Stimulated activated CD8-positive, alpha-beta memory T cell treated with anti-CD3 and anti-CD28 coated beads, Interleukin-12 subunit alpha, Interleukin-12 subunit beta, amount 100 ng/mL, for 24 hours (primary cell): ENCODE results near the gene RPL18A.

Experiments used
- DNase-seq: peaks from one replicate; pipeline ENCODE4 v3.0.0-alpha.2; 2020; ENCODE audit errors: extremely low read depth

RPL18A gene

GRCh38 chr19:17859533-17860330 lies at the start of gene RPL18A:
Gene RPL18A (plus strand): TSS chr19:17859910. CDS start chr19:17859957, 47 bp downstream.
- DNase-seq: peak; percentile 97

- no peak for DNase-seq
Observed at GRCh38 chr19:17811103-17811502, 48.6 kb upstream of the RPL18A start.

DNA sequence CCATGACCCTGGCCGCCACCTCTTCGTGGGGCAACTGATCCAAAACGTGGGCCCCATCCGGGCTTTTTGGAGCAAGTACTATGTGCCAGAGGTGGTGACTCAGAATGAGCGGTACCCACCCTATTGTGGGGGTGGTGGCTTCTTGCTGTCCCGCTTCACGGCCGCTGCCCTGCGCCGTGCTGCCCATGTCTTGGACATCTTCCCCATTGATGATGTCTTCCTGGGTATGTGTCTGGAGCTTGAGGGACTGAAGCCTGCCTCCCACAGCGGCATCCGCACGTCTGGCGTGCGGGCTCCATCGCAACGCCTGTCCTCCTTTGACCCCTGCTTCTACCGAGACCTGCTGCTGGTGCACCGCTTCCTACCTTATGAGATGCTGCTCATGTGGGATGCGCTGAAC lies 48.0 kb upstream of the RPL18A start:
- DNase-seq: no peak

GRCh38 chr19:17812099-17812498 lies 47.6 kb upstream of the RPL18A start:
- no peak for DNase-seq

DNA sequence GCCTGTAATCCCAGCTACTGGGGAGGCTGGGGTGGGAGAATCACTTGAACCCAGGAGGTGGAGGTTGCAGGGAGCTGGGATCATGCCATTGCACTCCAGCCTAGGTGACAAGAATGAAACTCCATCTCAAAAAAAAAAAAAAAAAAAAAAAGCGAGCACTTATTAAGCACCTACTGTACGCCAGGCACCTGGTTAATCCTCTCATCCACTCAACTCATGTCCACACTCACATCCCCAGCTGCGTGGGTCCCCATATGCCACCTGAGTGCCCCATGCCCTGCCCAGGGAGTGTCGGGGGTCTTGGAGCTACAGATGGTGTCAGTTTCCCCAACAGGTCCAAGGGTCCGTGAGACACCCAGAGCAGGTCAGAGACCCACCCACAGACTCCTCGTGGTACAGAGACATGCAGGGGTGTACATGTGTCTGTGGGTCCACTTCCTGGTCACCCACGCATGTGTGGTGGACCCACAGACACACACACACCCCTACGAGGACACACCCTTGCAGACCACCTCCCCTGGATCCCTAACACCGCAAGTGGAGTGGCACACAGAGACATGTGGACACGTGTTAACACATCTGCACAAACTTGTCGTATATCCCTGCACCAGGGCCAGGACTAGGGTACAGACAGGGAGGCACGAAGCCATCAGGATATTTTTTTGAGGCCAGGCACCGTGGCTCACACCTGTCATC lies 41.9 kb upstream of the RPL18A start:
- DNase-seq: no peak

DNA sequence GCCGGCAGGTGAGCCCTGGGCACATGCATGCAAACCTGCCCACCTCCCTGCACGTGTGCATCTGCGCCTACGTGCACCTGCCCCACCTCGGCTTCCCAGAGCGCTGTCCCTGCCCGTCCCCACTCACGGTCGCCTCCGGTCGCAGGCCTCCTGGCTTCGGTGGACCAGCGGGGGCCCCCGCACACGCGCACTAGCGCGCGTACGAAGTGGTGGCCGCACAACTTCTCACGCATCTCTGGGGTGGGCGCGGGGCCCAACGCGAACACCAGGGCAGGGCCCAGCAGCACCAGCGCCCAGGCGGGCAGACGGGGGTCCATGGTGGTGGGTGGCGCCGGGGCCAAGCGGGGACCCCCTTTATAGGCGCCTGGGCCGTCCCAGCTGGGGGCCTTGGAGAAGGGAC lies 38.5 kb upstream of the RPL18A start, which contains the start of gene INSL3:
TSS of gene INSL3 (minus strand) at position 330 of the 400 bp plus-strand sequence. CDS start at position 317, 13 bp downstream.
- no peak for DNase-seq

GRCh38 chr19:17824339-17824738 lies 35.4 kb upstream of the RPL18A start:
- no peak for DNase-seq

DNA sequence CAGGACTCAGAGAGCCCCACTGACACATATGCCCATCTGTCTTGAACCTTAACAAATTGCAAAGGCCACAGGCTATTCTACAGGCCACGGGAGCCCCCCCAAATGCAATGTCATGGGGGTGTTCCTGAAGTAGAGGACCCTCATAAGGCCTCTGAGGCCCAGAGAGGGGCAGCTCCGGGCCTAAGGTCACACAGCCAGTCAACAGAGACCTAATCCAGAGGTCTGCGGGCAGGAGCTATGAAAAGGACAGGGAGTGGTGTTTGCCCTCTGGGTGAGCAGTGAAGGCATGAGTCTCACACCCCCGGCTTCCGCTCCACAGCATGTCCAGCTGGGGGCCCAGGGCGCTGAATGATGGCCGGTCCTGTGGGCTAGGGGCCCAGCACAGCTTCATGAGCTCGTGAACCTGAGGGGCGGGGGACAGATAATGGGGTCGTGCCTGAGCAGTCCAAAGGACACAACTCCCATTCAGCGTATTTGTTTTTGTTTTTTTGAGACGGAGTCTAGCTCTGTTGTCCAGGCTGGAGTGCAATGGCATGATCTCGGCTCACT lies 33.1 kb upstream of the RPL18A start:
- no peak for DNase-seq

DNA sequence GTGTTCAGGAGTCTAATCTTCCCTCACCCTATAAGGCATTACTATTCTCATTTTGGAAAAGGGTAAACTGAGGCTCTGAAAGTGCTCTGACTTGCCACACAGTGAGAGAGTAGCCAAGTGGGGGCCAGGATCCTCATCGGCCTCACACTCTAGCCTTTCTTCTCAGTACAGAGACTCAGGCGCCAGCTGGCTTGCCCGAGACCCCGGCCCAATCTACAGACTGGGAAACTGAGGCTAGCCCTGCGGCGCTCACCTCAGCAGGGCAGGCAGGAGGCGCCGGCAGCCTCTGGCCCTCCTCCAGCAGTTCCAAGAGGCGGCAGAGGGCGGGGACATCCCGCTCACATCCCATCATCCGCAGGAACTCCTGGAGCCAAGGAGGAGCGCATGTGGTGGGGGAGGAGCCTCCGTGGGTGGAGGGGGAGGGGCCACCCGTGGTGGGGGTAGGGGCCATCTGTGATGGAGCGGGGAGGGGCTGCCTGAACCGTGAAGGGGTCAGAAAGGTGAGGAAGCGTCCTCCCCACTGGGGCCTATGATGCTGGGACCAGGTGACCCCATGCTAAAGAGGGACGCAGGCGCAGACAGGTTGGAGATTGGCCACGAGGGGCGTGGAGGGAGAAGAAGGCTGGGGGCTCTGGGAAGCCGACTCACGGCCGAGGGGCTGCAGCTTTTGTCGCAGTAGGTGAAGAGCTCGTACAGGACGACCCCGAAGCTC lies 29.7 kb upstream of the RPL18A start:
- DNase-seq: no peak

GRCh38 chr19:17830567-17831418 lies 28.9 kb upstream of the RPL18A start:
- DNase-seq: no peak

- no peak for DNase-seq
Observed at GRCh38 chr19:17831419-17831888, 28.3 kb upstream of the RPL18A start.

GRCh38 chr19:17832443-17833208 lies 27.1 kb upstream of the RPL18A start:
- no peak for DNase-seq

DNA sequence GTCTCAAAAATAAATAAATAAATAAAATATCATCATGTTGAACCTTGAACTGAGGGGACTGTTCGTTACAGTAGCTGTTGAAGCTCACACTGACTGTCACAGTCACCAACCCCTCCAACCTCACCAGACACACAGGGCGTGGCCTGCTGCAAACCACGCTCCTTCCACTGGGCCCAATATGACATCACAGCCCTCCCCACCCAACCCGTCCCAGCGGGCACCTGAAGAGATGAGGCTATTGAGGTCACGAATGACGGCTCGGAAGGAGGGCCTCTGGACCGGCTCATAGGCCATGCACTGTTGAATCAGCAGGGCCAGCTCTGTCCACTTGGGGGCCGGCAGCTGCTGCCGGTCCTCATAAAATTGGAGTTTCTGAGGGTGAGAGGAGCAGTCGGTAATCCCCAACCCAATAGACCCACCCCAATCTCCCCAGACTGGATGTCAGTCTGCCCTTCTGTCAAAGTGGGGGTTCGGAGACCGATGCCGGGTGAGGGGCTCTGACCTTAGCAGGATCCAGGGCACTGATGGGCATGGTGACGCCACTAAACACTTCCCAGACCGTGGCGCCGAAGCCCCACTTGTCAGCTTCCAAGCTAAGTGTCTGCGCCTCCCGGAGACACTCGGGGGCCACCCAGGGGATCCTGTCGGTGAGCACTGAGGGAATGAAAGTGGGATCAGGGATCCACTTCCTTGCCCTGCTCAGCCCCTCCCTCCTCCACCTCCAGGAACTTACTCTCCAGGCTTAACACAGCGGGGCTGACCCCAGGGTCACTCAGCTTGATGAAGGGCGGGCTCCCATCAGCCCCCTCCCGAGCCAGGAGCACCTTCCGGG lies 25.1 kb upstream of the RPL18A start:
- no peak for DNase-seq

DNA sequence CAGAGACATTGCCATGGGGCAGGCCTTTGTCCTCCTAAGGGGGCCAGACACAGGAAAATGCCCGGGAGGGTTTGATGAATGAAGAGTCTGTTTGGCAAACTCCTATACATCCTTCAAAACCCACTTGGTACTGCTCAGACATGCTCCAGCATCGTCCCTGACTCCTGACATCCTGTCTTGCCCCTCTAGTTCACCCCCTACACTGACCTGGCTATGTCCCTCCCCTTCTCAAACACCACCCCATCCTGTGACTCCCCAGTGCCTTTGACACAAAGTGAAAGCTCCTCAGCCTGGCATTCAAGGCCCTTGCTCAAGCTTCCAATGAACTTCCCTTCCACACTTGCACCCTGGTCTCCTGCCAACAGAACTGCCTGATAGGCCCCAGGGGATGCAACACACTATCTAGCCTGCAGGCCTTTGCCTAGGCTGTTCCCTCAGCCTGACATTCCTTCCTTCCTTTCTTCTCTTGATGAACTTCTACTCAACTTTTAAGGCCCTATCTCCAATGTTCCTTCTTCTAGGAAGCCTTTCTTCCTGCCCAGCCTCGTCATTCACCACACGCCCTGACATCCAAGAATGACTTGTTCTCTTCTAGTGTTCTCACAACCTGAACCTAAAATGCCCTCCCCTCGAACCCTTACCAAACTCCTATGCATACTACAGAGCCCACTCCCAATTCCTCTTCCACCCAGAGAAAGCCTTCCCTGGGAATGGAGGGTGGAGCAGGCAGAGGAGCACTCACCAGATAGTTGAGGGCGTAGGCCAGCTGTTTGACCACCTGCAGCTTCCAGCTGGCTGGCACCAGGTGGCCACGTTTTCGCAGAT lies 24.3 kb upstream of the RPL18A start:
- no peak for DNase-seq

GRCh38 chr19:17836530-17836929 lies 23.2 kb upstream of the RPL18A start:
- no peak for DNase-seq

- DNase-seq: no peak
Observed at GRCh38 chr19:17837972-17838371, 21.7 kb upstream of the RPL18A start.

GRCh38 chr19:17840019-17840418 lies 19.7 kb upstream of the RPL18A start:
- DNase-seq: no peak

DNA sequence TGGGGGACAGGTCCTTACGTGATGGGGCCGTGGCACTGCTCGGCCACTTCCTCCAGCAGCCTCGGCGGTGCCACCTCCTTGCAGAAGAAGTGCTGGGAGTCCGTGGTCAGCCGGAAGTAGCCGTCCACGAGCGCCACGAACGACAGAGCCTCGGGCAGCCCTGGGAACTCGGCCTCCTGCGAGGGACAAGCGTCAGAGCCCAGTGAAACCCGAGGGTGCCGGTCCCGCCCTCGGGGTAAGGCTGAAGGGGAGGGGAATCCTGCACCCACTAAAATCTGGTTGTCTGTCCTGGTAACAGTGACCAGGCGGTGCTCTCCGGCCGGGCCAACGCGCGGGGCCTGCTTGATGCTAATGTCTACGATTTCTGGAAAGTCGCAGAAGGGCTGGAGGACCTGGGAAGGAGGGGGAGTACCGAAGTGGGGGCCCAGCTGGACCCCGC lies 18.3 kb upstream of the RPL18A start:
- DNase-seq: no peak
